Eye (tissue), 1 donor: ENCODE measurements around the gene DYNLRB1.
A peak's percentile ranks its signal among the peaks of the same experiment; 100 is the strongest.

Experiments used
- DNase-seq: peaks from one replicate; pipeline ENCODE4 v3.0.0-alpha.2; 2015

The DYNLRB1 gene

GRCh38 chr20:34535301-34535840, 19.1 kb downstream of the DYNLRB1 start:
- DNase-seq, result no peak

- no peak for DNase-seq
Observed at GRCh38 chr20:34535857-34536256, 19.6 kb downstream of the DYNLRB1 start.

GRCh38 chr20:34536798-34537394, 20.7 kb downstream of the DYNLRB1 start:
- DNase-seq, result no peak

- DNase-seq, result no peak
Observed at GRCh38 chr20:34537651-34538050, 21.4 kb downstream of the DYNLRB1 start.

GRCh38 chr20:34538671-34539123, 22.5 kb downstream of the DYNLRB1 start:
- DNase-seq, result peak; percentile 39

- no peak for DNase-seq
Observed at GRCh38 chr20:34539756-34540155, 23.5 kb downstream of the DYNLRB1 start.

- DNase-seq, result no peak
Observed at GRCh38 chr20:34540596-34541263, 24.5 kb downstream of the DYNLRB1 start.

GRCh38 chr20:34541264-34541901, 25.2 kb downstream of the DYNLRB1 start:
- DNase-seq, result no peak

GRCh38 chr20:34541917-34542316, 25.7 kb downstream of the DYNLRB1 start:
- no peak for DNase-seq

- DNase-seq, result no peak
Observed at GRCh38 chr20:34542439-34542838, 26.2 kb downstream of the DYNLRB1 start.

- DNase-seq, result no peak
Observed at GRCh38 chr20:34543463-34544056, 27.3 kb downstream of the DYNLRB1 start.

GRCh38 chr20:34544109-34544796, 28.0 kb downstream of the DYNLRB1 start:
- DNase-seq, result peak; percentile 50

GRCh38 chr20:34546751-34547181, 30.5 kb downstream of the DYNLRB1 start:
- no peak for DNase-seq

GRCh38 chr20:34547844-34548613, 31.8 kb downstream of the DYNLRB1 start:
- no peak for DNase-seq

- DNase-seq, result no peak
Observed at GRCh38 chr20:34549291-34549928, 33.2 kb downstream of the DYNLRB1 start.

GRCh38 chr20:34549929-34550305, 33.7 kb downstream of the DYNLRB1 start:
- DNase-seq, result no peak

- DNase-seq, result no peak
Observed at GRCh38 chr20:34552569-34552968, 36.3 kb downstream of the DYNLRB1 start.

GRCh38 chr20:34553366-34553867, 37.2 kb downstream of the DYNLRB1 start:
- no peak for DNase-seq

- no peak for DNase-seq
Observed at GRCh38 chr20:34557936-34558319, 41.7 kb downstream of the DYNLRB1 start.

GRCh38 chr20:34558320-34559218, 42.3 kb downstream of the DYNLRB1 start, which contains the start of gene MAP1LC3A:
TSS of gene MAP1LC3A (plus strand) at chr20:34558718. CDS start at chr20:34558869, 151 bp downstream.
- peak; percentile 96 for DNase-seq
